22Rv1 (cell line): Measurements from ENCODE around the gene WDR90.

Experiments
- CTCF ChIP-seq: fragments of 450-650 bp; IDR thresholded peaks from 2 replicates; pipeline ENCODE4 v1.5.1; 2017; ENCODE audit warnings: mild to moderate bottlenecking
- ZFX ChIP-seq: fragments of 450-650 bp; IDR thresholded peaks from 2 replicates; pipeline ENCODE4 v1.6.1; 2017; ENCODE audit warnings: antibody characterized with exemption, borderline replicate concordance

- TF ChIP-seq CTCF (no peak), ZFX (no peak)
These were observed 466 bp downstream of the WDR90 start for GRCh38 chr16:649631-650030.
